ENCODE data around the gene ATP2A2.
A peak's percentile ranks its signal among the peaks of the same experiment; 100 is the strongest.
"Not testable (repeated sequence)": the region's sequence is repeated elsewhere in the genome, so short reads cannot be mapped to it uniquely, and the experiment has no call there.

The ATP2A2 gene

GRCh38 chr12:110280779-110281548 is at the start of gene ATP2A2:
Gene ATP2A2, plus strand, starts transcription at chr12:110281247. Its CDS starts 543 bp downstream, at chr12:110281790.
- DNase-seq: peak; percentile 64 to 89 (median 72)

- DNase-seq: no peak
Measured at GRCh38 chr12:110233212-110233903, 47.7 kb upstream of the ATP2A2 start.

- no peak for DNase-seq
Measured at GRCh38 chr12:110234331-110234751, 46.7 kb upstream of the ATP2A2 start.

- no peak for DNase-seq
Measured at GRCh38 chr12:110234755-110235154, 46.3 kb upstream of the ATP2A2 start.

- DNase-seq: no peak
Measured at GRCh38 chr12:110235383-110235782, 45.7 kb upstream of the ATP2A2 start.

- no peak for DNase-seq
Measured at GRCh38 chr12:110243227-110243626, 37.8 kb upstream of the ATP2A2 start.

GRCh38 chr12:110244372-110244771 is 36.7 kb upstream of the ATP2A2 start:
- DNase-seq: no peak

GRCh38 chr12:110244829-110245228 is 36.2 kb upstream of the ATP2A2 start:
- DNase-seq: no peak

GRCh38 chr12:110245369-110245772 is 35.7 kb upstream of the ATP2A2 start:
- DNase-seq: peak in 2 of 4 experiments; percentile 7 to 44

- DNase-seq: no peak
Measured at GRCh38 chr12:110246636-110247339, 34.3 kb upstream of the ATP2A2 start.

GRCh38 chr12:110247340-110248095 is 33.5 kb upstream of the ATP2A2 start:
- DNase-seq: no peak

GRCh38 chr12:110248096-110248447 is 33.0 kb upstream of the ATP2A2 start:
- DNase-seq: no peak

- DNase-seq: no peak
Measured at GRCh38 chr12:110249105-110249504, 31.9 kb upstream of the ATP2A2 start.

GRCh38 chr12:110249716-110250225 is 31.3 kb upstream of the ATP2A2 start:
- no peak for DNase-seq

- DNase-seq: no peak
Measured at GRCh38 chr12:110251381-110251780, 29.7 kb upstream of the ATP2A2 start.

GRCh38 chr12:110252716-110253115 is 28.3 kb upstream of the ATP2A2 start:
- DNase-seq: no peak

GRCh38 chr12:110253176-110253575 is 27.9 kb upstream of the ATP2A2 start:
- DNase-seq: no peak

- no peak for DNase-seq
Measured at GRCh38 chr12:110254971-110255540, 26.0 kb upstream of the ATP2A2 start.

GRCh38 chr12:110255890-110256456 is 25.1 kb upstream of the ATP2A2 start:
- DNase-seq: not testable (repeated sequence)

GRCh38 chr12:110256780-110257431 is 24.1 kb upstream of the ATP2A2 start:
- no peak for DNase-seq

- DNase-seq: no peak
Measured at GRCh38 chr12:110258466-110258865, 22.6 kb upstream of the ATP2A2 start.
